ENCODE measurements around the gene MTR.
"Not testable (repeated sequence)": the region's sequence is repeated elsewhere in the genome, so short reads cannot be mapped to it uniquely, and the experiment has no call there.

Gene MTR

DNA sequence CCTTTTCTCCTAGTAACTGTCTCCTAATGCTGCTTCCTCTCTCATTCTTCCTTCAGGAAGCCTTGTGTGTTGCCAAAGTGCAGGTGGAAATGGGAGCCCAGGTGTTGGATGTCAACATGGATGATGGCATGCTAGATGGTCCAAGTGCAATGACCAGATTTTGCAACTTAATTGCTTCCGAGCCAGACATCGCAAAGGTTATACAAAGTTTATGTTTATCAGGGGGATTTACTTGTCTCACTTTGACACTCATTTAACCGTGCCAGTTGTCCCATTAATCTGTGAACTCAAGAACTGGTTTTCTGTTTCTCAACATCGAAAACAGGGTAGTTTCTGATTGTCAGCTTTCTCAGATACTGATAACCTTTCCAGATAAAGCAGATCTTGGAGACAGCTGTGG lies 40.4 kb downstream of the MTR start:
- no peak for FAIRE-seq

GRCh38 chr1:236836157-236836556 lies 41.1 kb downstream of the MTR start:
- no peak for FAIRE-seq

DNA sequence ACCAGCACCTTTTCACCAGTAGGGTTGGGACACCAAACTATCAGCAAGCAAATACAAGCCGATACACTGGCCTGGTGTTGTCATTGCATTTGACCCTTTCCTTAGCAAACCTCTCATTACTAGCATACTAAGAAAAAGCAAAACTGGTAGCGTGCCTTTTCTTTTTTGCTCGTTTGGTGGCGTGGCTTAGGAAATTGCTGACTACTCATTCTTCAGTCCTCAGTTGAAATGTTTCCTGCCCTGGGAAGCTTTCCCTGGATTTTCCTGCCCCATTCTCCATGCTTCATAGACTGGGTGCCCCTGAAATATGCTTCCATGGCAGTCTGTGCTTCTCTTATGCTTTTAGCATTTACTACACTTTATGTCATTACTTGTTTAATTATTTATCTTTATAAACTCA lies 42.0 kb downstream of the MTR start:
- no peak for FAIRE-seq

GRCh38 chr1:236837897-236838296 lies 42.8 kb downstream of the MTR start:
- FAIRE-seq, result no peak

- no peak for FAIRE-seq
These were observed 46.2 kb downstream of the MTR start for GRCh38 chr1:236841341-236841740.

DNA sequence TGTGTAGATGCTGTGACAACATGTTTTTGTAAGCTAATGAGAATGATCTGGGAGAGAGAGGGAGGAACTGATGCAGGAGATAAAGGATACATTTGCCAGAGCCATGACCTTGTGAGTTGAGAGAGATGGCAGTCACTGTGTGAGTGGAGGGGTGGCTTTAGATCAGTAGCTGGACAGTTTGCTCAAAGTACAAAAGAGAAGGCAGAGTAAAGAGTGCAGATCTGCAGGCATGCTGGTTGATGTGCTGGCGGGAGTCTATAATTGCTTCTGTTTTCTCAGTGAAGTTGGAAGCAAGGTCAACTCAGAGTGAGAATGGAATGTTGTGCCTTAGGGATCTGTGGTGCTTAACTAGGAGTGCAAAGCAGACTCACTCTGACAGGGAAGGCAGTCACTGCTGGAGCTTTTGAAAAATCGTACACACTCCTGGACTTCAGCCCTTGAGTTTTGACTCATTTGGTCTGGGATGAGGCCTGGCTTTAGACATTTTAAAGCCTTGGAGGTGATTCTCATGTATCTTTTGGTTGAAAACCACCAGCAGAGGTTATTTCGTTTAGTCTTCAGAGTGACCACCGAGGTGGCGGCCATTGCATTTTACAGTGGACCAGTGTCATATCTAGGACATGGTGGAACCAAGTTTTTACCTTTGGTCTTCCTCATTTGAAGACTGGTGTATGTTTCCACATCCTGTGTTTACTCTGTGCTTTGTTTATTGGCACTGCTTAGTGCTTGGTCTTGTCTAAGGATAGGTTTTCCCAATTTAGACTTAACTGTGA lies 49.6 kb downstream of the MTR start:
- FAIRE-seq, result no peak

DNA sequence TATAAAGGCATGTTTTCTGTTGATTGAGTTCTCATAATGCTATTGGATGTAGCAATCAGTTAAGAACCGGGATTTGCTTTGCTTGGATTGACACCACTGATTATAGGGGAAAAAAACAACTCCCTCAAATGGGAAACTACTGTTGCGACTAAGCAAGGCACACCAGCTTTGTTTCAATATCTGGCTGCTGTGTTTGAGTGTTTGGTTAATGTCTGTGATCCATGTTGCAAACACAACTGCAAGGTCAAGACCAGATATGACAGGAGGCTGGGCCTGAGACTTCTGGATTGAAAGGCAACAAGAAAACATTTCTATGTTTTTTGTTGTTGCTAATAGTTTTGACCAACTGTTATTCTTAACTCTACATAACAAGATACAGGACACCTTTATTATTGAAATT lies 50.7 kb downstream of the MTR start:
- FAIRE-seq, result no peak

DNA sequence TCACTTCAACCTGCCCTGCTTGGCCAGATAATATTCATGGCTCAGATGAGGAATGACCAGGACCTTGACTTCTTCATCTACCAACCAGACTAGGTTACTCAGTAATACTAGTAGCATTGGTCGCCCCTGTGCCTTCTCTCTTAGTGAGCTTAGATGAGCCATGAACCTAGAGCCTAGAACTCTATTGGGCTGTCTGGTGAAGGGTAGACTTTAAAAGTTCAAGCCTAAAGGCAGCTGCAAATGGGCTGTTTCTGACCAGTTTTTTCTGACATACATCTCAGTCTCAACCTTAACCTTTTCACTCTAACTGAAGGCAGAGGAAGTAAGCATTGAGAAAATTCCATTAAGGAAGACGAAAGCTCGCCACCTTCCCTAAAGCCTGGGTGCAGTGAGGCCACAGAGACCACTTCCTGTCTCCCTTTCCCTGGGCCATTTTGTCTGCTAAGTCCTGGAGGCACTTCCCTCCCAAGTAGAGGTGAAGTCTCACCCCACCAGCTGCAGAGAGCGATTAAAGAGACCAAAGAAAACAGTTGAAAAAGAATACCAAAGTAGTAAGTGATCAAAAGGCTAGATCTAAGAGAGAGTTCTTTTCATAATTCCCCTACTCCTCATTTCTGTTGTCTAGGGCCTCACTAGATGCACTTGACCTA lies 53.3 kb downstream of the MTR start:
- FAIRE-seq, result no peak

DNA sequence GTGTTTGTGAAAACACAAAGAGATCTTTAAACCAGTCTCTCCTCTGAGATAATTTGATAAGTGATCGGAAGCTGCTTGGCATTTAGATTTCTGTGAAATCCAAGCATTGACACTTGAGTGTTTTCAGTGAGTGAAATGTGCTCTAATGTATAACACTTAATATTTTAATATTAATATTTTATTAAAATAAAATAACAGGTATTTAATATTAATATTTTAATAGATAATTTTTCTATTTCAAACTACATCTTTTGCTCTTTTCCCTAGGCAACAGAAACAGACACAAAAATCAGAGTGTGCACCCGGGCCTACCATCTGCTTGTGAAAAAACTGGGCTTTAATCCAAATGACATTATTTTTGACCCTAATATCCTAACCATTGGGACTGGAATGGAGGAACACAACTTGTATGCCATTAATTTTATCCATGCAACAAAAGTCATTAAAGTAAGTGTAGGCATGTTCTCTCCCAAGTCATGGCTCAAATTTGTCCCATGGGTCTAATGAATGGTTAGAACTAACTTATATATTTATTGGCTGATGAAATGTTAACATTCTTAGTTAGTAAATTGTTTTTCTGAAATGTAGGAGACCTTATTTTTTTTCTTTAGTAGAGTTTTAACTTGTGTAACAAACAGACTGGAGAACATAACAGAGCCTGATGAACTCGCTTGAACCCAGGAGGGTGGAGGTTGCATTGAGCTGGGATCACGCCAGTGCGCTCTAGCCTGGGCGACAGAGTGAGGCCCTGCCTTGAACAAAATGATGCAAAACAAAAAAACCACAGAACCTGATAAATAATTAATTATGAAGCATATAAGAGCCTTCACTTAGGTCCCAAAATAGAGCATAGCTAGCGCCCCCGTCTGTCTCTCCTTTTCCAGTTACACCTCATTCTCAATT lies 55.2 kb downstream of the MTR start:
- no peak for FAIRE-seq

GRCh38 chr1:236851871-236852270 lies 56.8 kb downstream of the MTR start:
- FAIRE-seq, result no peak

DNA sequence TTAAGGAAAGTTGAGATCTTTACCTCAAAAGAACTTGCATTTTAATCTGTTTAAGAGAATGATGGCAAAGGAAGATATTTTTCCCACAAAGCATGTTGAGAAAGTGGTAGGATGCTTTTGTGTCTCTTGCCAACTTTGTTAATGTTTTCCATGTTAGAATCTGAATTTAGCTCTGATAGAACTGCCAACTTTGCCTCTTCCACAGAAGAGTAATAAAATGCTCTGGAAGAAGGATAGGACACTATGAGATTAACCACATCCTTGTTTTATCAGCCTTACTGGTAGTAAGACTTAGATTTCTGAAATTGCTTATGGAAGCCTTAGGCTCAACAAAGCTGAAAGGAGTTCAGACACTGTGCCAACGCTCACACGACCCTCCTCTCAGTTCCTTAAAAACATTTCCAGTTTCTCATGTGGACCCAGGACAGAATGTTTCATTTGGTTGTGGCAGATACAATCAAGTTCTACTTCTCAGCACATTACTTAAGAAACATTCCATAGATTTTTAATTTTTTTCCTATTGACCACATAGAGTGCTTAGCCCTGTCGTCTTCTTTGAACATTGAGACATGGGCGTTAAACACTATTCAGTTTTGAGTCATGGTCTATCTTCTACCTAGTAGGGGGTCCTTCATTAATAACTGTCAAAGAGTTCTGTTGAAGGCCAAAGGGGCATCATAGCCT lies 59.0 kb downstream of the MTR start:
- no peak for FAIRE-seq

GRCh38 chr1:236854605-236854983 lies 59.5 kb downstream of the MTR start:
- no peak for FAIRE-seq

GRCh38 chr1:236856649-236857048 lies 61.6 kb downstream of the MTR start:
- FAIRE-seq, result not testable (repeated sequence)

GRCh38 chr1:236858165-236858564 lies 63.1 kb downstream of the MTR start:
- no peak for FAIRE-seq

- no peak for FAIRE-seq
These were observed 65.0 kb downstream of the MTR start for GRCh38 chr1:236860101-236860500.

DNA sequence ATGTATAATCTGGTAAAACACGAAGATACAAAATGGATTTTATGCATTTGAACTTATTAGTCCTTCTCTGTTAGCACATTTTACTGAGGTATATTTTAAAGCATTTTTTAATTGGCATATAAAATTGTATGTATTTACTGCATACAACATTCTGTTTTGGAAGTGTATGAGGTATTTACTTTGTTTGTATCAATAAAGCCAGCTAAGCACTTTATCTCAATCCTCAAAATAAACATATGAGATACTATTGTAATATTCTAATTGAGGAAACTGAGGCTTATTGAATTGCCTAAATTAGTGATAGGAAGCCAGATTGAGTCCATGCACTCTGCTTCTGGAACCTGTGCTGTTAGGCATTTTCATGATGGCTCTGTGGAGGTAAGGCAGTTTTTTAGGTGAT lies 65.6 kb downstream of the MTR start:
- no peak for FAIRE-seq

- no peak for FAIRE-seq
These were observed 66.6 kb downstream of the MTR start for GRCh38 chr1:236861560-236862218.

GRCh38 chr1:236862219-236862591 lies 67.1 kb downstream of the MTR start:
- no peak for FAIRE-seq

DNA sequence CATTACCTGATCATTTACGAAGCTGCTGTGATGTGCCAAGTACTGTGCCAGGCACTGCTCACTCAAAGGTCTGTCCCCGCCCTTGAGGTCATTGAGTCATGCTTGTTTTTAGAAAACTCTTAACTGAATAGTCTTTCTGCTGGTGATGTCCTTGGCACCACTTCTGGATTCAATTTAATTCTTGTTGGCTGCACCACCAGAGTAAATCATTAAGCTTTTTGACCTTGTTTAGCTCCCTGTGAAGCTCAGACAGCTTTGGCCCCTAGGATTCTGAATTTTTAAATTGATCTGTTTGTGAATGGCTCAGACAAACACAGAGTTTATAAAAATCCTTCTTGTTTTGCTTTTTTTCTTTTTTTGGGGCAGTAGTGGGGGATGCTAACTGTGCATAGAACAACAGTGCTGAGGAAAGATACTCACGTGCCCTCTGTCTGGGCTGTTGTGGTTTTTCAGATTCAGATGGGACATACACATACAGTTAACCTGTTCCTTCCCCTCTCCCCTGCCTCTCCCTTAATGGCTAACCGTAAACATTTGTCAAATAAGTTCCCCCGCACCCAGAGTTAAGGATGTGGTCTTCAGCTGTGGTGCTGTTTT lies 67.6 kb downstream of the MTR start:
- no peak for FAIRE-seq

DNA sequence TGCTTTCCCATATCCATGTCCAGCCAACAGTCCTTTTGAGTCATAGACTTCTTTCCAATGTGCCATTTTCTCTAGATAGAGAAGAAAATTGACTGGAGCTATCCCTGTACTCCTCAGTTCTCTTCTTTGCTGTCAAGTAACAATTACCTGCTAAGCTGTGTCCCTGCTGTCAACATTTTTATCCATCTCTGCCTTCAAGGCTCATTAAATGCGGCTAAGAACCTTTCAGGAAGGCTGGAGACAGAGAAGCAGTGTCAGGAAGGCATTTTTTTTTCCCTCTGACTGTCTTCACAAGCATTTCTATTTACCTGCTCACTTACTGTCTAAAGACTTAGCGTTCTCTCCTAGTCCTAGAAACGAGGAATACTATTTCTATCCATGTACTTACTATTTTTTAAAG lies 69.1 kb downstream of the MTR start:
- FAIRE-seq, result no peak

DNA sequence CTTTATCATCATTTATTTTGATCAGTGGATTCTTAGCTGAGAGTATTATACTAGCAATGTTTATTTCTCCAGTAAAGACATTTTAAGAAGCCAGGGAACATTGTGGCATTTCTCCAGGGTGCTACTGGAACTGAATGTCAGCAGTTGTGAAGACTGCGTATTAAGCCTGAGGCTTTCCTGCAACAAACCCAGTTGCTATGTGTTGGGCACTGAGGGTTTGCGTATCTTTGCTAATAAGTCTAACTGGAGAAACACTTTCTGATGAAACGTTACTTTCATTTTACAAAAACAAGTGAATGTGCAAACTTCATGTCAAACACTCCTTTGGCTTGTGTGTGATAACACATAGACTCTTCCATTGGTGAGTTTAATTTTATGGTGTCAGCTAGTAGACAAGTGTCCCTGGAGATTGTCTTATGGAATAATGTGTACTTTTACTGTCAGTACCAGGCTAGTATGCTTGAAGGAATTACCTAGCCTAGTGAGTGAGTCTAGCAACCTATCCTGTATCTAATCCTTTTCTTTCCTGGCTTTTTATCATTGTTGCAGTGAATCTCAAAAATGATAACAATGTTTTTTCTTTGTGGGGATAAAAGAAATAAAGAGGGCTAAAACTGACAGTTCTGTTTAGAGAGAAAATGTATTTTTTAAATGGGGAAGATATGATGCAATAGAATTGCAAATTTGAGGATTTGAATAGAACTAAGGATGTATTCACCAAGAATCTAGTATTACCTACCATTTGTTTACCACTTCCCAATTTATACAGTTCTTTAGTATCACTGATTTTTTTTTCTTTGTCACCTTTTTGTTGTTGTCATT lies 70.1 kb downstream of the MTR start:
- FAIRE-seq, result no peak
